Activated CD8-positive, alpha-beta T cell treated with anti-CD3 and anti-CD28 coated beads for 36 hours (primary cell): ENCODE measurements around the gene EVC2. TPM values are rescaled to one million over a fixed set of nuclear protein-coding genes. Genes with fewer than 3 reads are reported as not detected.

Experiments
- ATAC-seq: fragments of 200-7000 bp; cut with Tn5 transposase; one replicate; pipeline ENCODE4 v1.10.0; 2021; ENCODE audit warnings: mild to moderate bottlenecking, moderate library complexity
- CTCF ChIA-PET: fragments of 350-600 bp; sonication (Branson Sonifier 250); formaldehyde crosslinking; loops from one replicate; lab custom pipeline; 2021; ENCODE audit warnings: antibody characterized with exemption; lab: Charles Lee
- POLR2A ChIA-PET: fragments of 350-600 bp; sonication (Branson Sonifier 250); formaldehyde crosslinking; loops from one replicate; lab custom pipeline; 2021; ENCODE audit warnings: antibody characterized with exemption; lab: Charles Lee
- DNase-seq: peaks from one replicate; pipeline ENCODE4 v3.0.0-alpha.2; 2020
- H3K27ac Mint-ChIP-seq: one replicate; pipeline ENCODE4 v1.8.0; 2021; ENCODE audit warnings: mild to moderate bottlenecking, mixed read lengths
- H3K27me3 Mint-ChIP-seq: one replicate; pipeline ENCODE4 v1.8.0; 2021; ENCODE audit warnings: mixed read lengths
- H3K36me3 Mint-ChIP-seq: one replicate; pipeline ENCODE4 v1.8.0; 2021; ENCODE audit warnings: low read depth, mixed read lengths
- H3K4me1 Mint-ChIP-seq: one replicate; pipeline ENCODE4 v1.8.0; 2021; ENCODE audit warnings: low read depth, mixed read lengths
- H3K4me3 Mint-ChIP-seq: one replicate; pipeline ENCODE4 v1.8.0; 2021; ENCODE audit warnings: mild to moderate bottlenecking, moderate library complexity, mixed read lengths
- H3K9me3 Mint-ChIP-seq: one replicate; pipeline ENCODE4 v1.8.0; 2021; ENCODE audit warnings: mixed read lengths
- CTCF ChIP-seq: fragments of 200-600 bp; IDR thresholded peaks from one replicate; pipeline ENCODE4 v1.8.0; 2022; ENCODE audit warnings: antibody characterized with exemption, mild to moderate bottlenecking
- intact Hi-C: fragments of 100-400 bp; cut with micrococcal nuclease; formaldehyde crosslinking; loops from one replicate; pipeline ENCODE4 v1.10.0; 2022
- total RNA-seq, 2 experiments: library from RNA; stranded (reverse); gene quantifications; one replicate each; pipeline ENCODE4 v1.2.3, GENCODE V29; 2021

Gene EVC2
- total RNA-seq, 2 experiments from 2014 or later: 0.83 to 1.3 TPM

- CTCF ChIA-PET: no interaction called here
- Mint-ChIP-seq H3K4me1 (no peaks in the 10 kb centered on the region), H3K36me3 (no peaks in the 10 kb centered on the region), H3K27ac (no peak overlapping the region), H3K27me3 (no peaks in the 10 kb centered on the region), H3K4me3 (no peak overlapping the region), H3K9me3 (no peaks in the 10 kb centered on the region)
- TF ChIP-seq CTCF: no peak
- intact Hi-C loops: no loop called here
- POLR2A ChIA-PET: no interaction called here
- no peak for ATAC-seq
- DNase-seq: no peak
Measured at GRCh38 chr4:5528031-5528436, 180.3 kb downstream of the EVC2 start.

- Mint-ChIP-seq H3K4me1 (no peaks in the 10 kb centered on the region), H3K27ac (no peak overlapping the region), H3K9me3 (no peaks in the 10 kb centered on the region), H3K27me3 (no peaks in the 10 kb centered on the region), H3K36me3 (no peaks in the 10 kb centered on the region), H3K4me3 (no peak overlapping the region)
- no peak for DNase-seq
- no peak for TF ChIP-seq CTCF
- CTCF ChIA-PET: no interaction called here
- POLR2A ChIA-PET: no interaction called here
- ATAC-seq: no peak
- intact Hi-C loops: no loop called here
Measured at GRCh38 chr4:5527211-5527610, 181.1 kb downstream of the EVC2 start.

DNA sequence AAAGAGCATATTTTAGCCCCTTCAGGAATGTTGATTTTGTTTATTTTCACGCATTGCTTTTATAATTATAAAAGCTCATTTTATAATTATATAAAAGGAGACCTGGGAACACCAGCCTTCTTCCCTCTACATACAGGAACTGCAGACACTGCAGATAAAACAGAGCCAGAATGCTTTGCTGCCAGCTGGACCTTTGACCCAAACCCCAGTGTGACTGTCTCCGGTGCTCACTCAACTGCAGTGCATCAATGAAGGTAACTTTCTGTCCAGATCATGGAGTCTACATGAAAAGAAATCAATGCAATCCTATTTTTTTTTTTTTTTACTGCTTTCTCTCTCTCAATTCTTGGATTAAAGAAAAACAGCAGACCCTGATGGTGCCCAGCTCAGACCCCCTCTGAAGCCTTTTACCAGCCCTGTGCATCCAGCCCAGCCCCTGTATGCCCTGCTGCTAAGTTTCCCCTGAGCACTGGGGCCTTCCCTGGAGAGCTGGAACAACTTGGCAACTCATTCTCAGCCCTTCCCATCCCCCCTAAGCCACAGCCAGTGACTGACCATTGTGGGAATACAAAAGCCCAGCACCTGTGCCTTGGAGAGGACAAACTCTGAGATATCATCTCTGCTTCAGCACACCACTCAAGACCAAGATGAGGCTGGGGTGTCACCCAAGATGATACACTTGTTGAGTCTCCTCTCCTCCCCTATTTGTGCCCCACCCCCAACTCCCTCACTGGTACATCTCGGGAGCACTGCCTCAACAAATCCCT, 182.1 kb downstream of the EVC2 start:
- TF ChIP-seq CTCF: no peak
- intact Hi-C loops: no loop called here
- no peaks in the 10 kb centered on the region for H3K36me3 Mint-ChIP-seq
- no peak overlapping the region for H3K4me3 Mint-ChIP-seq
- POLR2A ChIA-PET: no interaction called here
- no peaks in the 10 kb centered on the region for H3K27me3 Mint-ChIP-seq
- CTCF ChIA-PET: no interaction called here
- ATAC-seq (no peak), DNase-seq (no peak)
- H3K4me1 Mint-ChIP-seq: no peaks in the 10 kb centered on the region
- H3K9me3 Mint-ChIP-seq: no peaks in the 10 kb centered on the region
- no peak overlapping the region for H3K27ac Mint-ChIP-seq

- Mint-ChIP-seq H3K27me3 (no peaks in the 10 kb centered on the region), H3K4me1 (no peaks in the 10 kb centered on the region), H3K27ac (no peak overlapping the region), H3K4me3 (no peak overlapping the region), H3K9me3 (no peaks in the 10 kb centered on the region), H3K36me3 (no peaks in the 10 kb centered on the region)
- ChIA-PET POLR2A (no interaction called here), CTCF (interaction anchor here (0.6 kb wide), 1 partner anchor 176 kb away, joined by 4 read pairs; no protein-coding TSS in a partner anchor)
- TF ChIP-seq CTCF: no peak
- no peak for DNase-seq
- intact Hi-C loops: no loop called here
- ATAC-seq: no peak
Measured at GRCh38 chr4:5524446-5525299, 183.7 kb downstream of the EVC2 start.

DNA sequence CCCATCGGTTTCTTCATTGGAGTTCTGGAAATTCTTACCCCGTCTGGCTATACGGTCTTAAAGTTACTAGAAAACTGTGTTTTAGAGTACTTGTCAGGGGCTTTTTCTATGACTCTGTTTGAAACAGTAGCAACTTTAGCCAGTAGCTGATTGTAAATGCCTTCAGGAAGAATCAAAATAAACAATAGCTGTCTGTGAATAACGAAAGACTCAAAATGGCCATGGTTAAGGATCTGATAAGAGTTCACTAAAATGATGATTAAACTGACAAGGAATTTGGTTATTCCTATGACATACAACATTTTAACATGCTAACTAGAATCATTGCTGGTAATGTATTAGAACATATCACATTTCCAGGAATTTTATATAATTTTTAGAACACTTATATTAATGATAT, 191.0 kb downstream of the EVC2 start:
- no peak for TF ChIP-seq CTCF
- Mint-ChIP-seq H3K4me1 (no peaks in the 10 kb centered on the region), H3K4me3 (no peak overlapping the region), H3K9me3 (no peaks in the 10 kb centered on the region), H3K27me3 (no peaks in the 10 kb centered on the region), H3K36me3 (no peaks in the 10 kb centered on the region), H3K27ac (no peak overlapping the region)
- ChIA-PET CTCF (no interaction called here), POLR2A (no interaction called here)
- DNase-seq: no peak
- ATAC-seq: no peak
- intact Hi-C loops: no loop called here
